DND-41 (cell line): ENCODE data around the gene CTLA4.

Experiments used
- ATAC-seq: fragments of 200-7000 bp; cut with Tn5 transposase; 3 replicates; pipeline ENCODE4 v1.9.1; 2021; ENCODE audit warnings: low read depth; ENCODE audit not compliant: insufficient read depth
- DNase-seq: peaks from one replicate; pipeline ENCODE4 v3.0.0-alpha.2; 2020
- H2AFZ ChIP-seq: 2 replicates; pipeline ENCODE4 v1.6.0; 2012; ENCODE audit warnings: low read depth, low read length
- H3K27ac ChIP-seq: 2 replicates; pipeline ENCODE4 v1.5.1; 2012; ENCODE audit warnings: low read length, inconsistent platforms
- H3K27me3 ChIP-seq: fragments of 200-600 bp; sonication (generic); 2 replicates; pipeline ENCODE4 v1.6.0; 2012; ENCODE audit warnings: low read length, mild to moderate bottlenecking, inconsistent platforms; ENCODE audit not compliant: insufficient read depth, poor library complexity
- H3K36me3 ChIP-seq: 2 replicates; pipeline ENCODE4 v1.5.1; 2012; ENCODE audit warnings: low read length, inconsistent platforms; ENCODE audit not compliant: insufficient read depth
- H3K4me1 ChIP-seq: 2 replicates; pipeline ENCODE4 v1.5.1; 2012; ENCODE audit warnings: mild to moderate bottlenecking, low read length; ENCODE audit not compliant: insufficient read depth
- H3K4me2 ChIP-seq: 2 replicates; pipeline ENCODE4 v1.6.0; 2012; ENCODE audit warnings: mild to moderate bottlenecking, moderate library complexity, low read length, inconsistent platforms; ENCODE audit not compliant: insufficient read depth
- H3K4me3 ChIP-seq, 2 experiments: fragments of 200-600 bp in 1 of 2; shearing (Covaris generic) in 1 of 2; 2 replicates each; pipeline ENCODE4 v1.5.1; 2012 to 2016; ENCODE audit warnings: inconsistent platforms in 2 of 2, low read length in 2 of 2, mild to moderate bottlenecking in 2 of 2, low read depth in 1 of 2, moderate library complexity in 1 of 2
- H3K79me2 ChIP-seq: 2 replicates; pipeline ENCODE4 v1.6.0; 2012; ENCODE audit warnings: low read length, inconsistent platforms; ENCODE audit not compliant: insufficient read depth
- H3K9ac ChIP-seq: 2 replicates; pipeline ENCODE4 v1.6.0; 2012; ENCODE audit warnings: low read depth, mild to moderate bottlenecking, inconsistent platforms, low read length, moderate library complexity
- H3K9me3 ChIP-seq: 2 replicates; pipeline ENCODE4 v1.5.1; 2012; ENCODE audit warnings: low read length, moderate library complexity, mild to moderate bottlenecking, inconsistent platforms; ENCODE audit not compliant: insufficient read depth, severe bottlenecking
- H4K20me1 ChIP-seq: 2 replicates; pipeline ENCODE4 v1.6.0; 2012; ENCODE audit warnings: low read length; ENCODE audit not compliant: insufficient read depth
- CTCF ChIP-seq: IDR thresholded peaks from 2 replicates; pipeline ENCODE4 v1.5.1; 2012; ENCODE audit warnings: borderline replicate concordance, low read length, moderate library complexity, mild to moderate bottlenecking; ENCODE audit not compliant: poor library complexity, severe bottlenecking; ENCODE audit errors: extremely low read depth
- EZH2 ChIP-seq: IDR thresholded peaks from 3 replicates; pipeline ENCODE4 v1.6.1; 2012; ENCODE audit warnings: borderline replicate concordance, low read depth, mild to moderate bottlenecking, moderate library complexity, low read length, inconsistent platforms; ENCODE audit not compliant: severe bottlenecking

CTLA4 gene

GRCh38 chr2:203835420-203835819 is 32.2 kb upstream of the CTLA4 start:
- H3K4me3 ChIP-seq = no peak overlapping the region
- no peaks in the 10 kb centered on the region for H4K20me1 ChIP-seq
- H3K4me2 ChIP-seq = no peak overlapping the region
- no peak overlapping the region for H3K27ac ChIP-seq
- ATAC-seq (no peak), DNase-seq (no peak)
- no peaks in the 10 kb centered on the region for H3K9me3 ChIP-seq
- no peaks in the 10 kb centered on the region for H3K27me3 ChIP-seq
- TF ChIP-seq CTCF (no peak), EZH2 (no peak)
- no peaks in the 10 kb centered on the region for H3K79me2 ChIP-seq
- H3K36me3 ChIP-seq = no peaks in the 10 kb centered on the region
- H3K4me1 ChIP-seq = peaks cover 2% of the 10 kb centered on the region
- H3K9ac ChIP-seq = no peak overlapping the region
- H2AFZ ChIP-seq = no peak overlapping the region

DNA sequence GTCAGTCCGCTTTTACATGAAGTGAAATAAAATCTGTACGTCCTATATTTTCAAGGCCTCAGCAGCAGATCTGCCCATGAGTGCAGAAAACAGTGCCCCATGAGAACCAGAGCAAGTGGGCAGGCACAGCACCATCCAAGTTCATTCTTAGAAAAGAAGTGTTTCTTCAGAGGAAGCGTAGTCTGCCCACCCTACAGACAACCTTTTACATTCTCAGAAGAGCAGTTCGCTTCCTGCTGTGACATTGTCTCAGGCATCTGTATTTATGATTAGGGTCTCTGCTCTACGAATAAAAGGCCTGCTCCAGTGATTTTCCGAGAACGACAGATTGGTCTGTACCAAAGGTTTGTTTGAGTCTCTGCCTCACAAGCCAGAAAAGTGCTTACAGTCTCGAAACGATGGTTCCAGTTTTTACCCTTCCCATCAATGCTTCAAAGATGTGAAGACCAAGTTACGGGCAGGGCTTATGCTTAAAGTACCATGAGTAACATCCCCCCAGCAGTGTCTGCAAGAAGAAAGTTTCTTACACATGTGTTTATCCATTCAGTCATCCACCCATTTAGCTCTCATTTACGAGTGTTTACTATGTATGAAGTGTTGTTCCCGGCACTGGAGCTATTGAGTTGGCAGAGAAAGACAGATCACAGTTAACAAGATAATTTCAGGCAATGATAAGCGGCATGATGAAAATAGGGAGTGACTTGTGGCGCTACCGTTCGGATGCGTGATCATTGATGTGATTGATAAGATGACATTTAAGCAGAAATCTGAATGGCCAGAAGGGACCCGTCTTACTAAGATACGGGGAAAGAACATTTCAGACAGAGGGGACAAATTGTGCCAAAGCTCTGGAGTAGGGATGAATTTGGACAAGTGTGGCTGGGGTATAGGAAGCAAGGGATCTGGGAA is 31.4 kb upstream of the CTLA4 start:
- no peak overlapping the region for H3K4me3 ChIP-seq
- no peak overlapping the region for H3K27ac ChIP-seq
- H4K20me1 ChIP-seq = no peaks in the 10 kb centered on the region
- DNase-seq = no peak
- TF ChIP-seq EZH2 = no peak
- TF ChIP-seq CTCF = no peak
- no peaks in the 10 kb centered on the region for H3K79me2 ChIP-seq
- peaks cover 8% of the 10 kb centered on the region for H3K4me1 ChIP-seq
- no peaks in the 10 kb centered on the region for H3K9me3 ChIP-seq
- H3K36me3 ChIP-seq = no peaks in the 10 kb centered on the region
- no peak overlapping the region for H3K4me2 ChIP-seq
- no peaks in the 10 kb centered on the region for H3K27me3 ChIP-seq
- 0 out of 3 replicates have a peak, but pooled peaks have one; percentile 48 for ATAC-seq
- H3K9ac ChIP-seq = no peak overlapping the region
- H2AFZ ChIP-seq = no peak overlapping the region

DNA sequence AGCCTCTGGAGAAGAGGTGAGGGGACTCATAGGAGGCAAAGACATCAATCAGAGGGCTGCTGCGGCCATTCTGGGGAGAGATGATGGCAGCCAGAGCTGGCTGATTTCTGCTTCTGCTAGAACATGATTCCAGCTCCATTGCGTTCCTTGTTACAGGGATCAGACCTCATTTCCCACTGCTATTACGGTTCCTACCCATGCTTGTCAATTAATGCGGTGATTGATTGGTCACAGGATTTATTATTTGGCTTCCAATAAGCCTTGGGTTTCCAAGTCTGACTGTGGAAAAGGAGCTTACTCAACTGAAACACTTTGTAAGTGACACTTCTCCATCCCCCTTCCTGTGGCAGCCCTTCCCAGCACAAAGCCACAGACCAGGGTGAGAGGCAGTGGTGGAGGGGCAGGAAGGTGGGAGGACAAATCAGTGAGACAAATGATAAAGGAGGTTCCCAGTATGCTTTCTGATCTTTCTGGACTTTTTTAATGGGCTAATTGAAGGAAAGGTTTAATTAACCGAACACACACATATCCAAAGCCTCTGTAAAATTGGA is 26.8 kb upstream of the CTLA4 start:
- H4K20me1 ChIP-seq = no peaks in the 10 kb centered on the region
- TF ChIP-seq EZH2 (no peak), CTCF (no peak)
- peak; percentile 51 for DNase-seq
- no peak overlapping the region for H3K4me3 ChIP-seq
- no peak overlapping the region for H3K9ac ChIP-seq
- ATAC-seq = peak; percentile 90
- H3K4me2 ChIP-seq = no peak overlapping the region
- 0 out of 2 replicates have a peak overlapping the region, but pooled peaks have one; percentile 14 for H2AFZ ChIP-seq
- H3K9me3 ChIP-seq = no peaks in the 10 kb centered on the region
- H3K27me3 ChIP-seq = no peaks in the 10 kb centered on the region
- H3K36me3 ChIP-seq = no peaks in the 10 kb centered on the region
- H3K79me2 ChIP-seq = no peaks in the 10 kb centered on the region
- H3K27ac ChIP-seq = no peak overlapping the region
- peaks cover 8% of the 10 kb centered on the region for H3K4me1 ChIP-seq
